ENCODE results near the gene PSMA6. TPM values are rescaled to one million over a fixed set of nuclear protein-coding genes. Genes with fewer than 3 reads are reported as not detected.

PSMA6 gene
- total and polyA plus RNA-seq, 2 of the 13 experiments (the other 11 are each of a cell fraction or from before 2014, with no cell fraction given) = 525 to 1,109 TPM

DNA sequence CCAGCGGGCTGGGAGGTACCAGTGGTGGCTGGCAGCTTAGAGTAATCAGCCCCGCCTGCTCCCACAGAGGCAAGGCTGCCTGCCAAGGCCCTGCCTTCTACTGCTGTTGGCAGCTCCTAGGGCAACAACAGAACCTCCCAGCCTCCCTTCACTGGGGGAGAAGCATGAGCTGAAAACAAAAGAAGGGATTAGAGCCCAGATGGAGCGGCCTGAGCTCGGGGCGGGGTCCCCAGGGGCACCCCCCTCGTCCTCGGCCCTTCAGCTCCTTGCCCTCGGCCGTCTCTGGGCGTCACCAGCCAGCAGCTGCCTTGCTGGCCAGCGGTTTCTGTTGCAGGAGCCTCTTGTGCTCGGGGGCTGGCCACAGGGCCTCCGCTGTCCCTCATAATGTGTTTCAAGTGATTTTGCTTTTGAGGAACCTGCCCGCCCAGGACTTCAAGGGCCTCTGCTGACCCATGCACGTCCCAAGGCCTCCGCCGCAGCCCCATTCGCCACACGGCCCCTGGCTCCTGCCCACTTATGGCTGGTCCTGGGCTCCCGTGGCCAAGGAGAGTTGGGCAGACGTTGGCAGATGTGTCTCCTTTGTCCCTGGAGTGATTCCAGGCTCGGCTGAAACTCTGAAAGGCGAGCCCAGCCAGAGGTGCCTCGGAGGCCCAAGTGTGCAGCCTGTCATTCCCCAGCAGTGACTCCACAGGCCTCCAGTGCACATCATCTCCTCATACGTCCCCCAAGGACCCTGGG, 49.7 kb downstream of the PSMA6 start (continued):
- no peak for TF ChIP-seq CENPBD1 (CRISPR knock-in tag; IDR thresholded peaks at IDR 0.05; ENCODE audit: borderline replicate concordance, low read depth)
- TF ChIP-seq FOSL1 (CRISPR knock-in tag; IDR thresholded peaks at IDR 0.05; ENCODE audit: borderline replicate concordance) = no peak
- 0 out of 2 replicates have a peak, but pooled peaks have one; percentile 73 for TF ChIP-seq ZNF83 (CRISPR knock-in tag; IDR thresholded peaks at IDR 0.05; ENCODE audit: borderline replicate concordance)
- no peak for TF ChIP-seq CENPT (CRISPR knock-in tag; IDR thresholded peaks at IDR 0.05; ENCODE audit: low read depth)
- TF ChIP-seq ELK4 (CRISPR knock-in tag; IDR thresholded peaks at IDR 0.05; ENCODE audit: borderline replicate concordance) = no peak
- TF ChIP-seq CENPX (CRISPR knock-in tag; IDR thresholded peaks at IDR 0.05) = no peak
- TF ChIP-seq ZNF619 (CRISPR knock-in tag; IDR thresholded peaks at IDR 0.05) = no peak; the same call in 1 of the 2 replicates
- TF ChIP-seq CHD4 (IDR thresholded peaks at IDR 0.05; ENCODE audit: borderline replicate concordance, low read length) = no peak
- TF ChIP-seq ZFP36 (IDR thresholded peaks at IDR 0.05; ENCODE audit: borderline replicate concordance, low read depth, low read length, partially characterized antibody) = no peak
- no peak for TF ChIP-seq GMEB2 (CRISPR knock-in tag; IDR thresholded peaks at IDR 0.05; ENCODE audit: low read depth)
- TF ChIP-seq ZNF275 (CRISPR knock-in tag; IDR thresholded peaks at IDR 0.05; ENCODE audit: borderline replicate concordance) = peak; percentile 46; the same call in 1 of the 2 replicates
- TF ChIP-seq CBX2 (IDR thresholded peaks at IDR 0.05; ENCODE audit: low read depth, low read length) = no peak
- TF ChIP-seq CBX2 (CRISPR knock-in tag; IDR thresholded peaks at IDR 0.05; ENCODE audit: low read depth) = no peak
- no peak for TF ChIP-seq GRHL1 (CRISPR knock-in tag; conservative IDR thresholded peaks at IDR 0.05)
- peak; percentile 50; the same call in 1 of the 2 replicates for TF ChIP-seq HMG20A (CRISPR knock-in tag; IDR thresholded peaks at IDR 0.05; ENCODE audit: borderline replicate concordance)
- TF ChIP-seq, protein P1, sequence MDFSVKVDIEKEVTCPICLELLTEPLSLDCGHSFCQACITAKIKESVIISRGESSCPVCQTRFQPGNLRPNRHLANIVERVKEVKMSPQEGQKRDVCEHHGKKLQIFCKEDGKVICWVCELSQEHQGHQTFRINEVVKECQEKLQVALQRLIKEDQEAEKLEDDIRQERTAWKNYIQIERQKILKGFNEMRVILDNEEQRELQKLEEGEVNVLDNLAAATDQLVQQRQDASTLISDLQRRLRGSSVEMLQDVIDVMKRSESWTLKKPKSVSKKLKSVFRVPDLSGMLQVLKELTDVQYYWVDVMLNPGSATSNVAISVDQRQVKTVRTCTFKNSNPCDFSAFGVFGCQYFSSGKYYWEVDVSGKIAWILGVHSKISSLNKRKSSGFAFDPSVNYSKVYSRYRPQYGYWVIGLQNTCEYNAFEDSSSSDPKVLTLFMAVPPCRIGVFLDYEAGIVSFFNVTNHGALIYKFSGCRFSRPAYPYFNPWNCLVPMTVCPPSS (IDR thresholded peaks at IDR 0.05) = no peak
- peak; percentile 77; the same call in 1 of the 2 replicates for TF ChIP-seq ZNF232 (CRISPR knock-in tag; IDR thresholded peaks at IDR 0.05; ENCODE audit: borderline replicate concordance)
- TF ChIP-seq KAT8 (CRISPR knock-in tag; IDR thresholded peaks at IDR 0.05) = peak; percentile 74
- no peak for TF ChIP-seq KLF15 (CRISPR knock-in tag; IDR thresholded peaks at IDR 0.05; ENCODE audit: borderline replicate concordance)
- no peak for TF ChIP-seq RFX3 (CRISPR knock-in tag; IDR thresholded peaks at IDR 0.05)
- no peak for TF ChIP-seq ZNF264 (CRISPR knock-in tag; IDR thresholded peaks at IDR 0.05)
- no peak for TF ChIP-seq CC2D1A (CRISPR knock-in tag; IDR thresholded peaks at IDR 0.05)
